HG03159 (cell line): ENCODE data around the gene STIM2.
"Not testable (repeated sequence)": the region's sequence is repeated elsewhere in the genome, so short reads cannot be mapped to it uniquely, and the experiment has no call there.

Experiments used
- ATAC-seq: cut with Tn5 transposase; IDR thresholded peaks from one replicate; pipeline ENCODE4 v1.9.1; 2021; ENCODE audit warnings: mild to moderate bottlenecking, moderate library complexity; ENCODE audit not compliant: unreplicated experiment

Gene STIM2

DNA sequence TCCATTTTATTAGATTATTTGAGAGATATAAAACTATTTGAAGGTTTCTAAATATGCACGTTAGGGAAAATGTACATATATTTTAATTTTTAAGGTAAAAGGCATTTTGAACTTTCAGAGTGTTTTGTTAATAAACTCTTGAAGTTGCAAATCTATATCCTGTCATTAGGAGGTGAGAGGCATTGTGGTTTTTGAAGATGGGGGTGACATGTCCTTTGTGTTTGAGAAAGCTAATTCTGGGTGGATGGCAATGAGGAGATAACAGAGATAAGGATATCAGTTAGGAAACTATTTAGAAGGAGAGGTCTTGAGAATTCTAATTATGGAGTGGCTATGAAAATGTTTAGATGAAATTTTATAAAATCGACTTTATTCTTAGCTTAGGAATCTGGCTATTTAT, 6.1 kb downstream of the STIM2 start:
- ATAC-seq = no peak

DNA sequence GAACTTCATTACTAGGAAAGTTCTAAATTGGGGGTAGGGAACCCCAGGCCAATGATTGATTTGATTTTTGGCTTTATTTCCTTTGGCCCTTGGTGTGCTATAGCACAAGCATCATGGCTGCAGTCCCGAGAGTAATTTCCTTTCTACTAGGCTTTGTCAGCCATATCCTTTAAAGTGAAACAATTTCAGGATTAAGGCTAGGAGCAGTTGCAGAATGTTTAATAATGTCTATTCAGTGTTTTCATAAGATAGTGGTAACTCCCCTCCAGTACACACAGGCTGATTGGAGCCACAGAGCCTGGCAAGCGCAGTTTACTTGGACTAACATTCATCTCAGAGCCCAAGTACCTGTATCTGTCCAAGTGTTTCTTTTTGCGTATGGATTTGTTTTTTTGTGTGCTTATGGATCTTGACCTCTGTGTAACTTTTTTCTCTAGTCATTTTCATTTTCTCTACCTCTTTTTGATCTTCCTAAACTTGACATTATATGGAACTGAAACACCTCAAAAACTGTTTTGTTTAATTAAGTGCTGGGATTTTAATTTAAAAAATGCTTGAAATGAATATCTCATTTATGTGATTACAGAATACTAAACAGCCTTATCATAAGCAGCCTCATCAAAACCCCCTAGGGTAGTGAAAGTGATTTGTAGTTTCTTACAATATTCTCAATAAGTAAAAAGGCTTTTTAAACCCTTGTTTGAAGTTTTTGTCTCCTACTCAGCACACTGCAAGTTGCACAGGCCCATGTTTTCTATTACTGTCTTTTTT, 7.5 kb downstream of the STIM2 start:
- no peak for ATAC-seq

DNA sequence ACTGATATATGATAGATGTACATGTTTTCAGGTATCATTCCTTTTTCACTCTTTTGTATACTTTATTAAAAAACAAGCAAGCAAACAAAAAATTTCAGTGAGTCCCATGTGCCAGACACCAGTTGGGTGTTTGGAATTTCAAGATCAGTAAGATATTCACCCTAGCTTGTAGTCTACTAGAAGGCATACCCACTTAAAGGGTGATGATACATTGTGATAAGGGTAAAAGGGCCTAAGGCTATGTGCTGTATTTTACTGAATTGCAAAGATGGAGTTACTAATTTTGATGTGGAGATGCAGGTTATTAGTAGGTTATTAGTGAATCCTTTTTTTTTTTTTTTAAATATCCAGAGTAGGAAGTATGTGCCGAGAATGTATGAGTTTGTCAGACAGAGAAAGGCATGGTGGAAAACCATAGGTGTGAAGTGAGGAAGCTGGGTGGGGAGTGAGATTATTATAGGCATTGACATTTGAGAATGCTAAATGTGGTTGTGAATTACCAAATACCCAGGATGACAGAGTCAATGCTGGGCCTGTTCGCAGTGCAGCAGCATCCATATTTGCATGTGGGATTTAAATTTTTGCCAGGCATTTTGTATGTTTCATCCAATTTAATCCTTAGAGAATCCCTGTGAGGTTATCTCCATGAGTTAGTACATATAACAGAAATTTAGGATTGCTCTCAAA, 10.1 kb downstream of the STIM2 start:
- ATAC-seq = no peak

DNA sequence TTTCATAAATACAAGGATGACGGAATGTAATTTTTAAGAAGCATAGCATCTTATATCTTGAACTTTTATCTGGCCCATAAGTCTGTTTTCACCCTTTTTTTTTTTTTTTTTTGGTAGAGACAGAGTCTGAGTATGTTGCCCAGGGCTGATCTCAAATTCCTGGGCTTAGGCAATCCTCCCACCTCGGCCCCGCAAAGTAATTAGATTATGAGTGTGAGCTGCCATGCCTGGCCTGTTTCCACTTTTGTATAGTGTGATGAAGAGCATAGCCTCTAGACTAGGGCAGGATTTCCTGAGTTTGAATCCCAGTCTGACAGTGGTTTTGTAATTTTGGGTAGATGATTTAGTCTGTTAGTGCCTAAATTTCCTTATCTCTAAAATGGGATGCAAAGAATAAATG, 11.0 kb downstream of the STIM2 start:
- no peak for ATAC-seq

DNA sequence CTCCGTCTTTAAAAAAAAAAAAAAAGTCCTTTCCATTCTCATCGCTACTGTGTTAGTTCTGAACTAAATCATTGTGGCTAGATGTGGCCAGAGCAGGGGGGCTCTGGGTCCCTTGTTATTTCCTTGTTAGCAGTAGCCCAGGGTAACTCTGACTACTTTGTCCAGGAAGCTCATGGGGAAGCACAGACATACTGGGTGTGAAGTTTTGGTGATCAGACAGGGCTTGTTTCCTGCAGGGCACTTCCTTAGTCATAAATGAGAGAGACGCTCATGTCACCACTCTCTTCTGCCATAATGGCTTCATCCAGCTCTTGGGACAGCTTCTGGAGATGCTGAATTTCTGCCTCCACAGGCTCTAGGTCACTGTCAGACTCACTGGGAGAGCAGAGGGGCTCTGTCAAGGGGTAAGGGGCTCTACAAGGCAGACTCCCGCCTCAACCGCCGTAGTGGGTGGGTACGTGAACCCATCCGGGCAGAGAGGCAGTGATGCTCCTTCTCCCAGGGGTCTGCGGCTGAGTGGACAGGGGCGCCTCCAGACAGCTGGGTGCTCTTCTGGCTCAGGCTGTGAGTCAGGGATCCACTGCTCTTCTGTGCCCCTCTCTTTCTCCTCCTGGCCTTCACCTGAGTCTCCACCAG, 12.9 kb downstream of the STIM2 start:
- ATAC-seq = peak; percentile 85

DNA sequence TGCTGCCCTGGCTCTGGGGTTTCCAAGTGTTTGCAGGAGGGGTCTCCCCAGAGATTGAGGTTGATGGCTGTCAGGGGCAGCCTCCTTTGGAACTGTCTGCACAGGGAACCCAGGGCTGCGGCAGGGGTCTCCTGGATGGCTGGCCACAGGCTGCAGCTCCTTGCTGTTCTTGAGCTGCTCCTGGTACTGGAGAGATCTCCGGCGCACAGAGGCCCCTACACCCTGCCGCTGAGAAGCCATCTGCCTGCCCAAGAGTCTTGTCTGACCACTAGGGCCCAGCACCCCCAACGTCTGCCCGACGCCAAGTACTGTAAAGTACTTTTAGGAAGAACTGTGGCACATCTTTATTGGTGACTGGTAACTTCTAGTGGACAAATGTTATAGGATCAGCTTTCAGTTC, 13.5 kb downstream of the STIM2 start:
- ATAC-seq = no peak

DNA sequence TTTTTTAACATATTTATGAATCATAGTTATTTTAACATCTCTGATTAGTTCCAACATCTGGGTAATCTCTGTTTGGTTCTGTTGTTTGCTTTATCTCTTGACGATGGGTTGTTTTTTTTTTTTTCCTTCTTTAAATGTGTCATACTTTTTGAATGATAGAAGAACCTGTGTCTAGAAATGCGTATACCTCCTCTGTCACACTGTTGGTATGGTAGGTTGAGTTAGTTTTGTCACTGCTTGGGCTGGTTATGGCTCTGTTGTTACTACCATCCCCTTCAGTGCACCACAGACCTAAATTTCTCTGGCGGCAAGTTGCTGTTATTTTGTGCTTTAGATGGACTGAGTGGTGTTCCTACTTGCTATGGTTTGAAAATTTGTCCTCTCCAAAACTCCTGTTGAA, 16.8 kb downstream of the STIM2 start:
- no peak for ATAC-seq

DNA sequence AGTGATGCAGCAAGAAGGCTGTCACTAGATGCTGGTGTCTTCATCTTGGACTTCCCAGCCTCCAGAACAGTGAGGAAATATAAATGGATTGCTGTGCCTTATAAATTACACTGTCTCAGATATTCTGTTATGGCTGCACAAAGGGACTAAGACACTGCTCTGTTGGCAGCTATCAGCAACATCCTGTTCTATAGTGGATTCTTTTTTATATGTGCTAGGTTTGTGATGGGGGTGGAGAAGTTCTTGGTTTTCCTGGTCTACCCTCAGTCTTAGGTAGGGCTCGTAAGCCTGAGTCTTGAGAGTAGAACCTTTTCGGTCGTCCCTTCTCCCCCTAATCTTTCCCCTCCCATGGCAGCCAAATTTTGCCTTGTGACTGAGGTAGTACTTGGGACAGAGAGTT, 17.3 kb downstream of the STIM2 start:
- ATAC-seq = no peak

DNA sequence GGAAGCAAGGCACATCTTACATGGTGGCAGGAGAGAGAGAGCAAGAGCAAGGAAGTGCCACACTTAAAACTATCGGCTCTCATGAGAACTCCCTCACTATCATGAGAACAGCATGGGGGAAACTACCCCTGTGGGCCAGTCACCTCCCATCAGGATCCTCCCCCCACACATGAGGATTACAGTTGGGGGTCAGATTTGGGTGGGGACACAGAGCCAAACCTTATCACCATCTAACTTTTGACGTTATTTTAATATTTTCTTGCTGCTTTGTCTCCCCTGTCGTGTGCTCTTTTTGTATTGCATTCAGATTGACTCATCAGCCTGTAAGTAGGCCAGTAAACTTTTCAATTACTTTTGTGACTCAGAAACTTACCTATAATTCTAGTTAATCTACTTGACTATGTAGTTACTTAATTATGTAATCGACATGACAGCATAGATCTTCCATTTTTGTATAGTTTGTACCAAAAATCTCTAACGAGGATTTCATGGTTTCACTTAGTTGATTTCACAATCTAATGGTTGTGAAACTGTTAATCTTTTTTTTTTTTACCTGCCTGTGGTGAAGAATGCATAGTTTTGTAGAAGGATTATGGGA, 18.3 kb downstream of the STIM2 start:
- ATAC-seq = no peak

DNA sequence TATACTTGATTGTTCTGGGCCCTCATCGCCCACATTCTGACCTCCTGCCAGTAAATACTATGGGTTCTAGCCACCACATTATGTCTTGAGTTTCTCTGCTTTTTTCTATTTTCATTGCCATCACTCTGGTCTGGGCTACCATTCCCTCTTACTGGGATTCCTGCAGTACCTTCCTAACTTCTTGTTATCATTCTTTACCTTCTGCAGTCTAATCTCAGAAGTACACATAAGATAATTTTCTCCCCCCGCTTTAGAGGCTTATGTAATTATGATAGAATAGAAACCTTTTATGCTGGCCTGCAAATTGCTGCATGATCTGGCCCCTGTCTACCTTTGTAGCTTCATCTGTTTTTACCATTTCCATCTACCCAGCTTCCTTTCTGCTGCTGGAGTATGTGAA, 19.2 kb downstream of the STIM2 start:
- ATAC-seq = no peak

DNA sequence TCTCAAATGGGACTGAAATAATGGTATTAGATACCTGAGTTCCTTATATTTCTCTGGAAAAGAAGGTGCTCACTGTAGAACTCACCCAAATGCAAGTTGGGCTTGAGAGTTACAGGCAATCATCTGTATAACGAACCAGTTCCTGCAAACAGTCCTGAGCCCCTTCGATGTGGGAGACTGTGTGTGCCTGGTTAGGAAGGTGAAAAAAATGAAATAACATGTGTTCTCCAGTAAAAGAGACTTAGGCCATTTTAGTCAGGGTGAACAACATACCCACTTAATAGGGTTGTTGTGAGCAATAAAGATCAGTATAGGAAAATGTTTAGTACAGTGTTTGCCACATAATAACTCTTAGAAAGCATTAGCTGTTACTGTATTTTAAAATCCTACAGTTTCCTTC, 23.4 kb downstream of the STIM2 start:
- no peak for ATAC-seq

DNA sequence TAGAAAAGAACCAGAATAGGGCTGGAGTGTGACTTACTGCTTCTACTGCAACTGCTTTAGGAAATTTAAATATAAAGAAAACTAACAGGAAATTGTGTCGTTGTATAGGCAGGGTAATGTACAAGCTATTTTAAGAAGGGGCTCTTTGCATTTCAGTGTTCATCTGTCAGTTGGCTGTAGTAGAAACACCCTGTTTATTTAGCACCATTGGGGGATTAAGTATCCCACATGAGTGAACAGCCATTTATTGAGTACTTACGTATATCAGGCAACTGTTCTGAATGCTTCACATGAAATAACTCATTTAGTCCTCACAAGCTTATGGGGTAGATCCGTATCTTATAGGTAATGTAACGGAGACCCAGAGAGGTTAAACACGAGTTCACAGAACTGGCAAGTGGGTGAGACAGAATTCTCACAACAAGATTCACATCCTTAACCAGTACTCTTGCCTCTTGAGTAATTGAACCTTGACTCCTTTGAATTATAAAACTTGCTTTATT, 23.9 kb downstream of the STIM2 start:
- peak; percentile 50 for ATAC-seq

DNA sequence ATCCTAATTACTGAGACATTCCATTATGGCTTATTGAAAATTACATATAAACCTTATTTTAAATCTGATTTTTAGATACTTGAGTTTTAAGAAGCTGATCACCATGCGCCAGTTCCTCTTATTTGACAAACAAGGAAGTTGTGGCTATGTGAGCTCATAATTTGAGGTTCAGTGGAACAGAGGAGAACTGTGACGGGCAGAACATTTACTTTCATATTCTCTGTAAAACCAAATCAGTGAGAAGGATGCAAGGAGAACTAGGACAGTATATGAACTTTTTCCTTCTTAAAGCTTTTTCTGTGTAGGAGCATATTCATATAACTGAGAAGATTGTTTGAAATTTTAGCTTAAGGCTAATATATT, 25.3 kb downstream of the STIM2 start:
- ATAC-seq = peak; percentile 84

DNA sequence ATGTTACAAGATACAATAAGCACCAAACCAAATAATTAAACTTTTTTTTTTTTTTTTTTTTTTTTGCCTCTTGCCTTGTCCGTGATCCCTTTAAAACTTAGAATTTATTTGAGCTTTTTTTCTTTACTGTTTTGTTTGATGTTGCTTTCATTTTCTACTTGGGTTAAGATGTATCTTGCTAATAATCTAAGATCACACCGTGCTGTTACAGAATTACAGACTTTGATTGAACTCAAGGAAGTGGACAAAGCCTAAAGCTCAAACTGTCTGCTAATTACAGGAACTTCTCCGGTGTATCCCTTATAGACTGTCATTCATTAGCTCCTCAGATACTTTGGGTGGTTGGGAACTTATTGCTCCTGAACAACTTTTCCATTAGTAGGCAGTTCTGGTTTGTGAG, 26.5 kb downstream of the STIM2 start:
- ATAC-seq = no peak

DNA sequence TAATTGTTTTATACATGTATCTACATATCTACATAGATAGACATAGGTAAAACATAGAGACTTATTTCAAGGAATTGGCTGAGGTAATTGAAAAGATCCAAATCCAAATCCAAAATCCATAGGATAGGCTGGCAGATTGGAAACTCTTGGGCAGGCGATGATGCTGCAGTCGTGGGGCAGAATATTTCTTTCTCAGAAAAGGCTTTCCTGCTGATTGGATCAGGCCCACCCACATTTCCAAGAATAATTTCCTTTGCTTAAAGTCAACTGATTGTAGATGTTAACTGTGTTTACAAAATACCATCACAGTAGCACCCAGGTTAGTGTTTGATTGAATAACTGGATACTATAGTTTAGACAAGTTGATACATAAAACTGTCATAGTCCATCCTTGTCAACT, 27.2 kb downstream of the STIM2 start:
- no peak for ATAC-seq

DNA sequence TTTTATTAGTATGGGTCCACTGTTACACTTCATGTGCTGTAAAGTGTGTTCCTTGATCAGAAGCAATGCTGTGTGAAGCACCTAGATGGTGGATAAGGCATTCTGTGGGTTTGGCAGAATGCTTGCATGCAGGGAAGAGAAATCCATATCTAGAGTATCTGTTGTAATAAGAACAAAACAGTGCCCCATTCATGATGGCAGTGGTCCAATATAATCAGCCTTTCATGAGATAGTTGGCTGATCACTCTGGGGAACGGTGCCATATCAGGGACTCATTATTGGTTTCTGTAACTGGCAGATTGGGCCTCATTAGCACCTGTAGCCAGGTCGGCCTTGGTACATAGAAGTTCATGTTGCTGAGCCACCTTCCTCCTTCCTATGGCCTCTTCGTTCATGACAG, 28.7 kb downstream of the STIM2 start:
- no peak for ATAC-seq

DNA sequence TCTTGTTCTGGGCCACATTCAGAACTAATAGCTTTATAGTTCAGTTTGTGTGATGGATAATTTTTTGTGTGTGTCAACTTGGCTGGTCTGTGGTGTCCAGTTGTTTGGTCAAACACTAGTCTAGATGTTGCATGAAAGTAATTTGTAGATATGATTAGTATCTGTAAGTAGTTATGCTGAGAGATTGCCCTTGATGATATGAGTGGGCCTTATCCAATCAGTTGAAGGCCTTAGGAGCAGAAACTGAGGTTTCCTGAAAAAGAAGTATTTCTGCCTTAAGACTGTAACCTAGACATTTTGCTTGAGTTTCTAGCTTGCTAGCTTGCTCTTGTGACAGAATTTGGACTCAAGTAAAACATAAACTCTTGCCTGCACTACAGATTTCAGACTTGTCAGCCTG, 30.4 kb downstream of the STIM2 start:
- no peak for ATAC-seq

DNA sequence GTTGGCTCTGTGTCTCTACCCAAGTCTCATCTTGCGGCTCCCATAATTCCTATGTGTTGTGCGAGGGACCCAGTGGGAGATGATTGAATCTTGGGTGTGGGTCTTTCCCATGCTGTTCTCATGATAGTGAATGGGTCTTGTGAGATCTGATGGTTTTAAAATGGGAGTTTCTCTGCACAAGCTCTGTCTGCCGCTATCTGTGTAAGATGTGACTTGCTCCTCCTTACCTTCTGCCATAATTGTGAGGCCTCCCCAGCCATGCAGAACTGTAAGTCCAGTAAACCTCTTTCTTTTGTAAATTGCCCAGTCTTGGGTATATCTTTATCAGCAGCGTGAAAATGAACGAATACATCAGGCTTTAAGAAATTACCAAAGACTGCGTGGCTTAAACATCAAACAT, 31.2 kb downstream of the STIM2 start:
- no peak for ATAC-seq

DNA sequence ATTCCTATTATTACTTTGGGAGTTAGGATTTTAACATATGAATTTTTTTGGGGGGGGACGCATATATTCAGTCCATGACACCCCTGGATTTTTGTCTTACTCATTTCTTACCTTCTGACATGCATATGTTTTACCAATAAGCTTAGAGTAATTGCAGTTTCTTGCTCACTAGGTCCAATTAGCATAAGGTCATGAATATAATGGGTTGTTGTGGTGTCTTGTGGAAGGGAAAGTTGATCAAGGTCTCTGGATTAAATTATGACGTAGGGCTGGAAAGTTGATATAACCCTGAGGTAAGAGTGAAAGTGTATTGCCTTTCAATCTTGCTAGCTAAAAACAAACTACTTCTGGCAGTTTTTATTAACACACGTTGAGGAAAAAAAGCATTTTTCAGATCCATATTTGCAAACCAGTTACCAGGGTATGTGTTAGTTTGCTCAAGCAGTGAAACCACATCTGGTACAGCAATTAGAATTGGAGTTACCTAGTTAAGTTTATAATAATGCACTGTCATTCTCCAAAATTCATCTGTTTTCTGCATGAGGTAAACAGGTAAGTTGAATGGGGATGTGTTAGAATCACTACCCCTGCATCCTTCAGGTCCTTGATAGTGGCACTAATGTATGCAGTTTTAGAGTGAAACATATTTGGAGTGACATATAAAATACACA, 32.0 kb downstream of the STIM2 start:
- ATAC-seq = no peak

DNA sequence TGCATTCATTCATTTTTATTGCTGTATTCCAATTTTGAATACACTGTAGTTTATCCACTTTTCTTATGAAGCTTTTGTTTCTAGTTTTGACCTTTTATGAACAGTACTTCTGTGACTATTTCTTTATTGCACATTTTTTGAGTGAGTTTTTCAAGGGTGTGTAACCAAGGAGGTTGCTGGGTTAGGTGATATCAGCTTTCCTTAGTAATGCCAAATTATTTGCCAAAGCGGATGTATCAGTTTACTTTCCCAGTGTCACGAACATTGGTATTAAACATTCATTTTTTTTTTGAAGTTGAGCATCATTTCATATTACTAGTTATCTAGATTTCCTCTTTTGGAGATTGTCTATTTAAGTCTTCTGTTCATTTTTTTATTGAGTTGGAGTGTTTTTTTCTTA, 32.9 kb downstream of the STIM2 start:
- ATAC-seq = no peak

DNA sequence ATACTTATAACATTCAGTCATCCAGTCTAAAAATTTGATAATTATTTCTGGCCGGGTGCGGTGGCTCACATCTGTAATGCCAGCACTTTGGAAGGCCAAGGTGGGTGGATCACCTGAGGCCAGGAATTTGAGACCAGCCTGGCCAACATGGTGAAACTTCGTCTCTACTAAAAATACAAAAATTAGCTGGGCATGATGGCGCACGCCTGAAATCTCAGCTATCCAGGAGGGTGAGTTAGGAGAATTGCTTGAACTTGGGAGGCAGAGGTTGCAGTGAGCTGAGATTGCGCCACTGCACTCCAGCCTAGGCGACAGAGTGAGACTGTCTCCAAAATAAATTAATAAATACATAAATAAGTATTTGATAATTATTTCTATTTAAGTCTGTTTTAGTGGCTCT, 34.2 kb downstream of the STIM2 start:
- not testable (repeated sequence) for ATAC-seq
